ENCODE results near the gene UBASH3A.

- no peak for TF ChIP-seq EZH2 (IDR thresholded peaks at IDR 0.05; ENCODE audit: borderline replicate concordance, low read depth, low read length, severe bottlenecking)
- TF ChIP-seq, protein P1, sequence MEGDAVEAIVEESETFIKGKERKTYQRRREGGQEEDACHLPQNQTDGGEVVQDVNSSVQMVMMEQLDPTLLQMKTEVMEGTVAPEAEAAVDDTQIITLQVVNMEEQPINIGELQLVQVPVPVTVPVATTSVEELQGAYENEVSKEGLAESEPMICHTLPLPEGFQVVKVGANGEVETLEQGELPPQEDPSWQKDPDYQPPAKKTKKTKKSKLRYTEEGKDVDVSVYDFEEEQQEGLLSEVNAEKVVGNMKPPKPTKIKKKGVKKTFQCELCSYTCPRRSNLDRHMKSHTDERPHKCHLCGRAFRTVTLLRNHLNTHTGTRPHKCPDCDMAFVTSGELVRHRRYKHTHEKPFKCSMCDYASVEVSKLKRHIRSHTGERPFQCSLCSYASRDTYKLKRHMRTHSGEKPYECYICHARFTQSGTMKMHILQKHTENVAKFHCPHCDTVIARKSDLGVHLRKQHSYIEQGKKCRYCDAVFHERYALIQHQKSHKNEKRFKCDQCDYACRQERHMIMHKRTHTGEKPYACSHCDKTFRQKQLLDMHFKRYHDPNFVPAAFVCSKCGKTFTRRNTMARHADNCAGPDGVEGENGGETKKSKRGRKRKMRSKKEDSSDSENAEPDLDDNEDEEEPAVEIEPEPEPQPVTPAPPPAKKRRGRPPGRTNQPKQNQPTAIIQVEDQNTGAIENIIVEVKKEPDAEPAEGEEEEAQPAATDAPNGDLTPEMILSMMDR (IDR thresholded peaks at IDR 0.05; ENCODE audit: borderline replicate concordance, extremely low read depth, low read length, poor library complexity, severe bottlenecking), result no peak
These were observed 5.8 kb upstream of the UBASH3A start for GRCh38 chr21:42397746-42398394.
